ENCODE results near the gene SCN5A.

- TF ChIP-seq, protein P1, sequence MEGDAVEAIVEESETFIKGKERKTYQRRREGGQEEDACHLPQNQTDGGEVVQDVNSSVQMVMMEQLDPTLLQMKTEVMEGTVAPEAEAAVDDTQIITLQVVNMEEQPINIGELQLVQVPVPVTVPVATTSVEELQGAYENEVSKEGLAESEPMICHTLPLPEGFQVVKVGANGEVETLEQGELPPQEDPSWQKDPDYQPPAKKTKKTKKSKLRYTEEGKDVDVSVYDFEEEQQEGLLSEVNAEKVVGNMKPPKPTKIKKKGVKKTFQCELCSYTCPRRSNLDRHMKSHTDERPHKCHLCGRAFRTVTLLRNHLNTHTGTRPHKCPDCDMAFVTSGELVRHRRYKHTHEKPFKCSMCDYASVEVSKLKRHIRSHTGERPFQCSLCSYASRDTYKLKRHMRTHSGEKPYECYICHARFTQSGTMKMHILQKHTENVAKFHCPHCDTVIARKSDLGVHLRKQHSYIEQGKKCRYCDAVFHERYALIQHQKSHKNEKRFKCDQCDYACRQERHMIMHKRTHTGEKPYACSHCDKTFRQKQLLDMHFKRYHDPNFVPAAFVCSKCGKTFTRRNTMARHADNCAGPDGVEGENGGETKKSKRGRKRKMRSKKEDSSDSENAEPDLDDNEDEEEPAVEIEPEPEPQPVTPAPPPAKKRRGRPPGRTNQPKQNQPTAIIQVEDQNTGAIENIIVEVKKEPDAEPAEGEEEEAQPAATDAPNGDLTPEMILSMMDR (optimal IDR thresholded peaks at IDR 0.05 in 1 of 3, IDR thresholded peaks at IDR 0.05 in 1 of 3, conservative IDR thresholded peaks at IDR 0.05 in 1 of 3; ENCODE audit: extremely low read depth in 1 of 3, insufficient read depth in 2 of 3, low read length in 3 of 3) = no peak
- peak; percentile 81 for TF ChIP-seq EZH2 (IDR thresholded peaks at IDR 0.05; ENCODE audit: low read length)
These were observed 608 bp downstream of the SCN5A start for GRCh38 chr3:38648659-38649499.
